Ishikawa (cell line): ENCODE results near the gene IGFBP6.

Experiments
- CEBPB ChIP-seq: IDR thresholded peaks from 2 replicates; pipeline ENCODE4 v1.6.1; 2012
- TF ChIP-seq, protein P1 (sequence below): IDR thresholded peaks from 2 replicates; pipeline ENCODE4 v1.6.1; 2012; ENCODE audit warnings: low read depth, mild to moderate bottlenecking

DNA sequence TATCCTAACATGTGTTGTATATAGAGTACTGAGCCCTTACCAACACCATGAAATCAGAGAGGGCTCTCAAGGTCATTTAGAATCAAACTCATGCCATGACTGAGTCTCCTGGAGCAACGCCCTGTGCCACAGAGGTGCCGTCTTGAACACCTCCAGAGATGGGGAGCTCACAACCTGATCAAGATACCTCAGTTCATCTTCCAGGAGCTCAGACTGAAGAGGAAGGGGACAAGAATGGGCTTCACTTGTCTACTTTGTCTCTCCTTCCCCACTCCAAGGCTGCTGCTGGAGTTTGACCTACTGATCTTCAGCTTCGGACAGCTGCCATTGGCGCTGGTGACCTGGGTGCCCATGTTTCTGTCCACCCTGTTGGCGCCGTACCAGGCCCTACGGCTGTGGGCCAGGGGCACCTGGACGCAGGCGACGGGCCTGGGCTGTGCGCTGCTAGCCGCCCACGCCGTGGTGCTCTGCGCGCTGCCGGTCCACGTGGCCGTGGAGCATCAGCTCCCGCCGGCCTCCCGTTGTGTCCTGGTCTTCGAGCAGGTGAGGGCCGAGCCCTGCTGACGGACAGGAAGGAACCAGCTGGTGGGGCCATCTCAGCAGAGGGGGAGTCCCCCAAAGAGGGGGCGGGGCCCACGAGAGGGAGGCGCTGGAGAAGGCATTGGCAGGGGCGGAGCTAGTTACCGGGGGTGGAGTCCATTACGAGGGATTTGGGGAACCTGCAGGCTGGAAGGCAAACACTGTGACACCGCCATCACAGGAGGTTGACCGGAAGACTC, 17.8 kb downstream of the IGFBP6 start:
- TF ChIP-seq, protein P1, sequence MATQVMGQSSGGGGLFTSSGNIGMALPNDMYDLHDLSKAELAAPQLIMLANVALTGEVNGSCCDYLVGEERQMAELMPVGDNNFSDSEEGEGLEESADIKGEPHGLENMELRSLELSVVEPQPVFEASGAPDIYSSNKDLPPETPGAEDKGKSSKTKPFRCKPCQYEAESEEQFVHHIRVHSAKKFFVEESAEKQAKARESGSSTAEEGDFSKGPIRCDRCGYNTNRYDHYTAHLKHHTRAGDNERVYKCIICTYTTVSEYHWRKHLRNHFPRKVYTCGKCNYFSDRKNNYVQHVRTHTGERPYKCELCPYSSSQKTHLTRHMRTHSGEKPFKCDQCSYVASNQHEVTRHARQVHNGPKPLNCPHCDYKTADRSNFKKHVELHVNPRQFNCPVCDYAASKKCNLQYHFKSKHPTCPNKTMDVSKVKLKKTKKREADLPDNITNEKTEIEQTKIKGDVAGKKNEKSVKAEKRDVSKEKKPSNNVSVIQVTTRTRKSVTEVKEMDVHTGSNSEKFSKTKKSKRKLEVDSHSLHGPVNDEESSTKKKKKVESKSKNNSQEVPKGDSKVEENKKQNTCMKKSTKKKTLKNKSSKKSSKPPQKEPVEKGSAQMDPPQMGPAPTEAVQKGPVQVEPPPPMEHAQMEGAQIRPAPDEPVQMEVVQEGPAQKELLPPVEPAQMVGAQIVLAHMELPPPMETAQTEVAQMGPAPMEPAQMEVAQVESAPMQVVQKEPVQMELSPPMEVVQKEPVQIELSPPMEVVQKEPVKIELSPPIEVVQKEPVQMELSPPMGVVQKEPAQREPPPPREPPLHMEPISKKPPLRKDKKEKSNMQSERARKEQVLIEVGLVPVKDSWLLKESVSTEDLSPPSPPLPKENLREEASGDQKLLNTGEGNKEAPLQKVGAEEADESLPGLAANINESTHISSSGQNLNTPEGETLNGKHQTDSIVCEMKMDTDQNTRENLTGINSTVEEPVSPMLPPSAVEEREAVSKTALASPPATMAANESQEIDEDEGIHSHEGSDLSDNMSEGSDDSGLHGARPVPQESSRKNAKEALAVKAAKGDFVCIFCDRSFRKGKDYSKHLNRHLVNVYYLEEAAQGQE: no peak
- no peak for TF ChIP-seq CEBPB
